Measurements from ENCODE around the gene AP1G1.
A peak's percentile ranks its signal among the peaks of the same experiment; 100 is the strongest.

Gene AP1G1

GRCh38 chr16:71758293-71758760 lies 50.3 kb downstream of the AP1G1 start:
- no peak for DNase-seq

- DNase-seq = no peak
Observed at GRCh38 chr16:71754652-71755051, 54.0 kb downstream of the AP1G1 start.

- no peak for DNase-seq
Observed at GRCh38 chr16:71754108-71754507, 54.5 kb downstream of the AP1G1 start.

GRCh38 chr16:71748226-71748625 lies 60.4 kb downstream of the AP1G1 start:
- no peak for DNase-seq

- DNase-seq = peak in 2 of 58 donors; percentile 14 to 17
Observed at GRCh38 chr16:71746442-71747046, 62.1 kb downstream of the AP1G1 start.

- DNase-seq = no peak
Observed at GRCh38 chr16:71738855-71739254, 69.8 kb downstream of the AP1G1 start.

DNA sequence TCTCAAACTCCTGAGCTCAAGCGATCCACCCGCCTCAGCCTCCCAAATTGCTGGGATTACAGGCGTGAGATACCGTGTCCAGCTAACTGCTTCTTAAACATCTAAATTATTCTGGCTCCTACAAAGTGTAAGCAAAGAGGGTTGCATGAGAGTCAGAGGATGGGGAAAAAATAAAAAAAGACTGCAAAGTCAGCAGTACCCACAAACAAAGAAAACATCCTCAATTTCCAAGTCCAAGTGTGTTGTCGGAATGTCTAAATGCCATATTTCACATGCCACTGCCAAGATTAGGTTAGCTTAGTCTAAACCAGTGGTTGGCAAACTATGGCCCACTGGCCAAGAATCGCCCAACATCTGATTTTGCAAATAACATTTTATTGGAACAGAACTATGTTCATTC lies 71.1 kb downstream of the AP1G1 start:
- DNase-seq = no peak

- peak in 2 of 58 donors; percentile 8 to 25 for DNase-seq
Observed at GRCh38 chr16:71734511-71734910, 74.1 kb downstream of the AP1G1 start.

DNA sequence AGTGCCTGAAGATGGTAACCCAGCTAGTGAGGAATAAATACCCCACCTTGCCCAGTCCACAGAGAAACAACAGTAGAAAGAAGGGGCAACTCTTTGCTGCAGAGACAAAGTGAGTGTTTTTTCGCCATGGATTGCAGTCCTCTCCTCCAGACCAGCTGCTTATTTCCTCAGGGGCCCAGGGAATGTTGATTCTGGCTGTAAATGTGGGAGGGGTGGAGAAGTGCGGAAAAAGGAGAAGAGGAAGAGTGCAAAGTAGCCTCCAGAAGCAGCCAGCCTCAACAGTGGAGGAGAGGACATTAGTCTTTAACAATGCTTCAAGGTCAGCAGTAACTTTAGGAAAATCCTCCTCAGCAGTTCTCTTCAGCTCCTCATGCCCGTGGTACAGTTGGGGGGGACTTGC lies 76.0 kb downstream of the AP1G1 start:
- DNase-seq = no peak

DNA sequence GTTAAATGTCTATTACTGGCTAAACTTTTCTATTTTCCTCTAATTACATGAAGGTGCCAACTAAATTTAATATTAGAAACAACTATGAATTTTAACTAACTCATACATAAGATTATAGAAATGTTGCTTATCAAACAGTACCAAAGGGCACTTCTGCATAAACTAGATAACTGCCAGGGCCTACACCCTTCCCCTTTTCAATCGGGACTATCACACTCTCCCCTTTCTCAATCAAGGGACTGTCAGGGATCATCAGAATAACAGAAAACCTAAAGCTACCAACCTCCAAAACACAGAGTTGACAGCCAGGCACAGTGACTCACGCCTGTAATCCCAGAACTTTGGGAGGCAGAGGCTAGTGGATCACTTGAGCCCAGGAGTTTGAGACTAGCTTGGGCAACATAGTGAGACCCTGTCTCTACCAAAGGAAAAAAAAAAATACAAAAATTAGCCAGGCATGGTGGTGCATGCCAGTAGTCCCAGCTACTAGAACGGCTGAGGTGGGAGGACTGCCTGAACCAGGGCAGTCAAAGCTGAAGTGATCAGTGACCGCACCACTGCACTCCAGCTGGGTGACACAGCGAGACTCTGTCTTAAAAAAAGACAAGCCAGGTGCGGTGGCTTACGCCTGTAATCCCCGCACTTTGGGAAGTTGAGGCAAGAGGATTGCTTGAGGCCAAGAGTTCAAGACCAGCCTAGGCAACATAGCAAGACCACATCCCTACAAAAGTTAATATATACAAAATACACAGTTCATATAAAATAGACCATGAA lies 80.9 kb downstream of the AP1G1 start:
- DNase-seq = no peak

DNA sequence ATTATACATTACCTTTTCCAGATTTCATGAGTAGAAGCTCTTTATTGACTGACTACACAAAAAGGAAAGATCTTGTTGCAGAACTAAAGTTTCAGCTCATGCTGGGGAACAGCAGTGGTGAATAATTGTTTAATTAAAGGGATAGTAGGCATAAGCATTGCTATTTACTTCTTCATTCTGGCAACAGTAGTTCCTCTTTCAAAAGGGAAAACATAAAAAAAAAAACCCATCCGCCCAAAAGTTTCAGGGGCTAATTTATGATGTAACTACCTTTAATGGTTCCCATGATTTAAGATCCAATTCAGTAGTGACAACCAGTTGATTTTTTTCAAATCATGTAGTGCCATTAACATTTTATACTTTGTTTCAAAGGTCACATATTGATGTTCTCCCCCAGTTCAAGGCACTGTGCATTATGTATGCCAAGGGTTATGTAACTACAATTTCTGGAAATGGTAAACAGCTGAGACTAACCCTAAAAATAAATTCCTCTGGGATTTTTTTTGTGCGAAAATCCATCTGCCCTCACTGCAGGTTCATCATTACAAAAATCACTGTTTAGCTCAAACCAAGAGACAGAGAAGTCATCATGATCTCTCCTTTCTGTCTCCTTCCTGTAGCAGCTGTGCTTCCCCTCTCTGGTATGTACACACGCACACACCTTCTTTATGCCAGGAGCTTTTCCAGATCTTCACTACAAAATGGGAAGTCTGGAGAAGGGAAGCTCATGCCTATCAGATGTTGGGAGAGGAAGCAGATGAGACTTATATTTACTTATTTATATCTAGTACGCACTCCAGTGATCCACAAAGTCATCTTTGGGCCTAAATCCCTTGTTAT lies 81.9 kb downstream of the AP1G1 start:
- no peak for DNase-seq

GRCh38 chr16:71724320-71724751 lies 84.3 kb downstream of the AP1G1 start, which contains the start of gene PHLPP2:
PHLPP2 (minus strand) TSS chr16:71724701; CDS start chr16:71714795, 9,906 bp downstream.
- DNase-seq = no peak

DNA sequence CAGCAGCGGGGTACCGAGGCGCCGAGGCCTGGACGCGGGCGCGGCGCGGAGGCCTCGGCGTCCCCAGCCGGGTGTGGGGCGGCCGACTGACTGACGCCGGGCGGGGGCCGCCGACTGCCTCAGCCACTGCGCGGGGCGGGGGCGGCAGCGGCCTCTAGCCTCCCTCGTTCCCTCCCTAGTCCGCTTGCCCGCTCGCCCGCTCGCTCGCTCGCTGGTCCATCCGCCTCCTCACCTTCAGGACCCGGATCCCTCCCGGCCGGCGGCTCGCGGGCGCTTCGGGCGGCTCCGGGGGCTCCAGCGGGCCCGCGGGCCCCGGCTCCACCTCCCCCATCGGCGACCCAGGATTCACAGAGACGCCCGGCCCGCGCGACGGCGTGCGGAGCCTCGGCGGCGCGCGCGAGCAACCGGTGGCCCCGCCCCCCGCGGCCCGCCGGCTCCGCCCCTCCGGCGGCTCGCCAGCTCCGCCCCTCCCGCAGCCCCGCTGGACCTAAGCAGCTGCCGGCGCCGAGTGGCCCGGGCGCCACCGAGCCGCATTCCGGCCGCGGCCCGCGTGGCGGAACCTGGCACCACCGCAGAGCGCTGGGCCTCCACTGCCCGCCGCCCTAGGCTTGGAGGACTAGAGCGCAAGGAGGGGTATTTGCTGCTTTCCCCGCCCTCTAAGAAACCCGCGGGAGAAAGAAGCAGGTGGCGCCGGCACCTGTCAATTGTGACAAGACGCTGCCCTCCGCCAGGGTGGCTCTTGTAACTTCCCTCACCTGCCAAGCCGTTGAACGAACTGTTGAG lies 84.9 kb downstream of the AP1G1 start:
- peak in 55 of 58 donors; percentile 30 to 85 (median 72) for DNase-seq

- peak in 50 of 58 donors; percentile 7 to 70 (median 48) for DNase-seq
Observed at GRCh38 chr16:71722801-71723536, 85.7 kb downstream of the AP1G1 start.

DNA sequence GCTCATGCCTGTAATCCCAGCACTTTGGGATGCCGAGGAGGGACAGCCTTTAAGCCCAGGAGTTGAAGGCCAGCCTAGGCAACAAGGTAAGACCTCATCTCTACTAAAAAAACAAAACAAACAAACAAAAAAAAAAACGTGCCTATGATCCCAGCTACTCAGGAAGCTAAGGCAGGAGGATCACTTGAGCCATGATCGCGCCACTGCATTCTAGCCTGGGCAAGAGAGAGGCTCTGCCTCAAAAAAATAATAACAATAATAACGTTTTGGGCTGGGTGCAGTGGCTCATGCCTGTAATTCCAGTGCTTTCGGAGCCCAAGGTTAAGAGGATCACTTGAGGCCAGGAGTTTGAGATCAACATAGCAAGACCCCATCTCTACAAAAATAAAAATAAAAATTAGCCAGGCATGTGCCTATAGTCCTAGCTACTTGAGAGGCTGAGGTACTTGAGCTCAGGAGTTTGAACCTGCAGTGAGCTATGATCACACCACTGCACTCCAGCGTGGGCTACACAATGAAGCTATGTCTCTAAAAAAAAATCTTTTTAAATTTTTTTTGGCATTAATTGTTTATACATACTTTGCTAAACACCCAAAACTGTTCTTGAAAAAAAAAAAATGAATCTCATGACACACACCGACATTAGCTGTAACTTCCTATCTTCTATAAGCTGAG lies 87.4 kb downstream of the AP1G1 start:
- no peak for DNase-seq

GRCh38 chr16:71712501-71712900 lies 96.1 kb downstream of the AP1G1 start:
- no peak for DNase-seq

DNA sequence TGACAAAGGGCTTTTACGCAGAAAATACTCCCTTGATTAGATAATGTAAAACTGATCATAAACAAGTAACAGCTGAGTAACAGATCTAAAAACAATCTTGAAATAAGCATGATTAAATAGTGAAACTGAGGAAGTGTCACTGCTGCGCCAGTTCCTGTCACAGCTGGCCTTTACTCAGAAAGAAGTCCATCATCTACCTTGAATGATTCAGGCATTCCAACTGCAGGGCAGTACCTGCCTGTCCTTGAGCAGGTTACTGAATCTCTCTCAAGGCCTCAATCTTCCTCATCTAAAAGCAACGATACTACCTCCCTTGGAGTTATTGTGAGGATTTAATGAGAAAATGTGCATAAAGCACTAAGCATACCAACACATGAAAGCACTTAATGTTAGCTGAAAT lies 96.8 kb downstream of the AP1G1 start:
- no peak for DNase-seq

DNA sequence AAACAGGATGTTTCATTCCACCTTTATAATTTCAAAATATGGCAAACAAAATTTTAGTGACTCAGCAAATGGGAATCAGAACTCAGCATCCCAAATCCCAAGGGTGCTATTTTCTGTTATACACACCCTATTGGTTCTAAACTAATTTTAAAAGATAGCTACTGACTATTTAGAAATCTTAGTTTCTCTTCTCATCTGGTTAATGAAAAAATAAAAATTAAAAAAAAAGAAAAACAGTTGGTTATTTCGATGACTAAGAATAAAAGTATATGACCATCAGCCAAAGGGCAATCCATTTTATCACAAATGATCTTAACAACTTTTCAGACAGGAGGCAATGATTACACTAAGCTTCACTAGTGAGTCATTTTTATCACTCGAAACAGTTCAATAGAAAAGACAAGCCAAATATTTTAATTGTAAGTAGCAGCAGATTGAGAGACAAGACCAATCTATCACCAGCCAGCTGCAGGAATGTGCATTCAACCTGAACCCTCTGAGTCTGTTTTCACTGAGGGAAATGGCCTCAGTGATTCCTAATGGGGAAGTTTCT lies 99.3 kb downstream of the AP1G1 start:
- DNase-seq = no peak

DNA sequence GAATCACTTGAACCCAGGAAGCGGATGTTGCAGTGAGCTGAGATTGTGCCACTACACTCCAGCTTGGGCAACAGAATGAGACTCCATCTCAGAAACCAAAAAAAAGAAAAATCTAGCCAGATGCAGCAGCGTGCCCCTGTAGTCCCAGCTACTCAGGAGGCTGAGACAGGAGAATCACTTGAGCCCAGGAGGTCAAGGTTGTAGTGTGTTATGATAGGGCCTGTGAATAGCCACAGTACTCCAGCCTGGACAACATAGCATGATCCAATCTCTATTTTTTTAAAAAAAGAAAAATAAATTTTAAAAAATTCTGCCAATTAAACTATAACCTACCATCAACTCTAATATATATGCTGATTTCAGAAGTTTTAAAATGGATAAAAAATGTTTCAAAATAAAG lies 99.9 kb downstream of the AP1G1 start:
- DNase-seq = no peak
